DND-41 (cell line): Measurements from ENCODE around the gene GPATCH8.

Experiments used
- ATAC-seq: fragments of 200-7000 bp; cut with Tn5 transposase; 3 replicates; pipeline ENCODE4 v1.9.1; 2021; ENCODE audit warnings: low read depth; ENCODE audit not compliant: insufficient read depth
- DNase-seq: peaks from one replicate; pipeline ENCODE4 v3.0.0-alpha.2; 2020
- H2AFZ ChIP-seq: 2 replicates; pipeline ENCODE4 v1.6.0; 2012; ENCODE audit warnings: low read depth, low read length
- H3K27ac ChIP-seq: 2 replicates; pipeline ENCODE4 v1.5.1; 2012; ENCODE audit warnings: low read length, inconsistent platforms
- H3K27me3 ChIP-seq: fragments of 200-600 bp; sonication (generic); 2 replicates; pipeline ENCODE4 v1.6.0; 2012; ENCODE audit warnings: low read length, mild to moderate bottlenecking, inconsistent platforms; ENCODE audit not compliant: insufficient read depth, poor library complexity
- H3K36me3 ChIP-seq: 2 replicates; pipeline ENCODE4 v1.5.1; 2012; ENCODE audit warnings: low read length, inconsistent platforms; ENCODE audit not compliant: insufficient read depth
- H3K4me1 ChIP-seq: 2 replicates; pipeline ENCODE4 v1.5.1; 2012; ENCODE audit warnings: mild to moderate bottlenecking, low read length; ENCODE audit not compliant: insufficient read depth
- H3K4me2 ChIP-seq: 2 replicates; pipeline ENCODE4 v1.6.0; 2012; ENCODE audit warnings: mild to moderate bottlenecking, moderate library complexity, low read length, inconsistent platforms; ENCODE audit not compliant: insufficient read depth
- H3K4me3 ChIP-seq, 2 experiments: fragments of 200-600 bp in 1 of 2; shearing (Covaris generic) in 1 of 2; 2 replicates each; pipeline ENCODE4 v1.5.1; 2012 to 2016; ENCODE audit warnings: inconsistent platforms in 2 of 2, low read length in 2 of 2, mild to moderate bottlenecking in 2 of 2, low read depth in 1 of 2, moderate library complexity in 1 of 2
- H3K79me2 ChIP-seq: 2 replicates; pipeline ENCODE4 v1.6.0; 2012; ENCODE audit warnings: low read length, inconsistent platforms; ENCODE audit not compliant: insufficient read depth
- H3K9ac ChIP-seq: 2 replicates; pipeline ENCODE4 v1.6.0; 2012; ENCODE audit warnings: low read depth, mild to moderate bottlenecking, inconsistent platforms, low read length, moderate library complexity
- H3K9me3 ChIP-seq: 2 replicates; pipeline ENCODE4 v1.5.1; 2012; ENCODE audit warnings: low read length, moderate library complexity, mild to moderate bottlenecking, inconsistent platforms; ENCODE audit not compliant: insufficient read depth, severe bottlenecking
- H4K20me1 ChIP-seq: 2 replicates; pipeline ENCODE4 v1.6.0; 2012; ENCODE audit warnings: low read length; ENCODE audit not compliant: insufficient read depth
- EZH2 ChIP-seq: IDR thresholded peaks from 3 replicates; pipeline ENCODE4 v1.6.1; 2012; ENCODE audit warnings: borderline replicate concordance, low read depth, mild to moderate bottlenecking, moderate library complexity, low read length, inconsistent platforms; ENCODE audit not compliant: severe bottlenecking
- TF ChIP-seq, protein P1 (sequence below): IDR thresholded peaks from 2 replicates; pipeline ENCODE4 v1.5.1; 2012; ENCODE audit warnings: borderline replicate concordance, low read length, moderate library complexity, mild to moderate bottlenecking; ENCODE audit not compliant: poor library complexity, severe bottlenecking; ENCODE audit errors: extremely low read depth

Gene GPATCH8

DNA sequence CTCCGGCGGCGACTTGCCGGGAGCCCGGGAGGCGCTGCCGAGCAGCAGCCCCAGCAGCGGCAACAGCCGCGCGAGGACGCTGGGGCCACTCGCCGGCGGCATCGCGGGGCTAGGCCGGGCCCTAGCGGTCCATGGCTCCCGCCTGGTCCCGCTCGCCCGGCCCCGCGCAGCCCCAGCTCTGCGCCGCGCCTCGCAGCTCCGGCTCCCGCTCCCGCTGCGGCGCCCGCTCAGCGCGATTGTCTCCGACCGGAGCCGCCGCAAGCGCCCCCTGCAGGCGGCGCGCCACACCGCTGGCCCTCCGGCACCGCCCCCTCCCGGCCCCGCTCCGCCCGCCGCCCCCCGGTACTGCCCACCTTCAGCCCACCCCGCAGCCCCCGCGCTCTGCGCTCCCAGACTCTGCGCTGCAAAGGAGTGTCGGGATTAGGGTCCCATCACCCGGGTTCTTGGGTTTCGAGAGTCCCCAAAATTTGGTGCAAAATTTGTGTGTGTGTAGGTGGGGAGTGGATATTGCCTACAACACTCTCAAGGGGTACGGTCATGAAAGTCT is 139.5 kb downstream of the GPATCH8 start, which contains the start of gene FAM171A2:
Gene FAM171A2 (minus strand): TSS at position 241 of the 547 bp plus-strand sequence. CDS start 139 bp downstream, at position 102.
- H3K79me2 ChIP-seq: peaks cover 12% of the 10 kb centered on the region
- TF ChIP-seq EZH2: no peak
- TF ChIP-seq, protein P1, sequence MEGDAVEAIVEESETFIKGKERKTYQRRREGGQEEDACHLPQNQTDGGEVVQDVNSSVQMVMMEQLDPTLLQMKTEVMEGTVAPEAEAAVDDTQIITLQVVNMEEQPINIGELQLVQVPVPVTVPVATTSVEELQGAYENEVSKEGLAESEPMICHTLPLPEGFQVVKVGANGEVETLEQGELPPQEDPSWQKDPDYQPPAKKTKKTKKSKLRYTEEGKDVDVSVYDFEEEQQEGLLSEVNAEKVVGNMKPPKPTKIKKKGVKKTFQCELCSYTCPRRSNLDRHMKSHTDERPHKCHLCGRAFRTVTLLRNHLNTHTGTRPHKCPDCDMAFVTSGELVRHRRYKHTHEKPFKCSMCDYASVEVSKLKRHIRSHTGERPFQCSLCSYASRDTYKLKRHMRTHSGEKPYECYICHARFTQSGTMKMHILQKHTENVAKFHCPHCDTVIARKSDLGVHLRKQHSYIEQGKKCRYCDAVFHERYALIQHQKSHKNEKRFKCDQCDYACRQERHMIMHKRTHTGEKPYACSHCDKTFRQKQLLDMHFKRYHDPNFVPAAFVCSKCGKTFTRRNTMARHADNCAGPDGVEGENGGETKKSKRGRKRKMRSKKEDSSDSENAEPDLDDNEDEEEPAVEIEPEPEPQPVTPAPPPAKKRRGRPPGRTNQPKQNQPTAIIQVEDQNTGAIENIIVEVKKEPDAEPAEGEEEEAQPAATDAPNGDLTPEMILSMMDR: peak; percentile 73
- peaks cover 16% of the 10 kb centered on the region for H3K4me1 ChIP-seq
- H2AFZ ChIP-seq: peak within 1 kb of the TSS; percentile 86
- peaks cover 33% of the 10 kb centered on the region for H4K20me1 ChIP-seq
- H3K27ac ChIP-seq: peak within 1 kb of the TSS; percentile 57
- peak within 1 kb of the TSS; percentile 74 to 79 for H3K4me3 ChIP-seq
- H3K36me3 ChIP-seq: no peaks in the 10 kb centered on the region
- H3K9ac ChIP-seq: peak within 1 kb of the TSS; percentile 88
- H3K9me3 ChIP-seq: no peaks in the 10 kb centered on the region
- ATAC-seq (peak; percentile 85), DNase-seq (peak; percentile 79)
- peaks cover 7% of the 10 kb centered on the region for H3K27me3 ChIP-seq
- H3K4me2 ChIP-seq: peak within 1 kb of the TSS; percentile 90

DNA sequence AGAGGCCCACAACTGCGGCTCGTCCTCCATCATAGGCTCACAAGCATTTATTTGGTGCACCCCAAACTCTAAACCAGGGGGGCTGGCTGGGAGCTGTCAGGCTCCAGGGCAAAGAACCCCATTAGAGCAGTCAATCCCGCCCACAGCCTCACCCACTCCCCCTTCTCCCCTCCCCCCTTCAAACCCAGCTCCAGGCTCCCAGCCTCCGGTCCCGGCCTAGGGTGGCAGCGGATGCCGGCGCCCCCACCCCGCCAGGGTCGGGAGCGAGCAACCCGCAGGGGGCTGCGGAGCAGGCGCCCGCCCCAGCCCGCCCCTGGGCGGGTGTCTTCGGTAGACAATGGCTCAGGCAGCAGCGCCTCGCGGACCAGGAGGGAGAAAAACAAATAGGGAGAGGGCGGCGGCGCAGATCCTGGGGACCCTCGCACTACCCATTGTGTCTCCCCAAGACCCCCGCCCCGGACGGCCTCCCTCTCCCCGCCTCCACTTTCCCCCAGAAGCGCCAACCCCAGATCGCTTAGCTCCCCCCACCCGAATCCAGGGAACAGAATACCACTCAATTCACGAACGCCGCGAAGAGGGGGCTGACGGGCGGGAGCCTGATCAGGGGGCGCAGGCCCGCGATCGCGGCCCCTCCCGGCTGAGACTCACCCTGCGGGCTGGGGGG is 140.1 kb downstream of the GPATCH8 start:
- Histone ChIP-seq H4K20me1 (peaks cover 38% of the 10 kb centered on the region), H3K4me3 (peak overlapping the region; percentile 74 to 79), H3K79me2 (peaks cover 12% of the 10 kb centered on the region), H3K36me3 (no peaks in the 10 kb centered on the region), H3K9ac (peak overlapping the region; percentile 88), H3K4me2 (peak overlapping the region; percentile 90), H3K4me1 (peaks cover 16% of the 10 kb centered on the region), H3K27me3 (peaks cover 7% of the 10 kb centered on the region), H3K27ac (peak overlapping the region; percentile 57), H2AFZ (peak overlapping the region; percentile 86), H3K9me3 (no peaks in the 10 kb centered on the region)
- ATAC-seq (peak; percentile 70), DNase-seq (peak; percentile 63)
- TF ChIP-seq, protein P1: no peak
- no peak for TF ChIP-seq EZH2

DNA sequence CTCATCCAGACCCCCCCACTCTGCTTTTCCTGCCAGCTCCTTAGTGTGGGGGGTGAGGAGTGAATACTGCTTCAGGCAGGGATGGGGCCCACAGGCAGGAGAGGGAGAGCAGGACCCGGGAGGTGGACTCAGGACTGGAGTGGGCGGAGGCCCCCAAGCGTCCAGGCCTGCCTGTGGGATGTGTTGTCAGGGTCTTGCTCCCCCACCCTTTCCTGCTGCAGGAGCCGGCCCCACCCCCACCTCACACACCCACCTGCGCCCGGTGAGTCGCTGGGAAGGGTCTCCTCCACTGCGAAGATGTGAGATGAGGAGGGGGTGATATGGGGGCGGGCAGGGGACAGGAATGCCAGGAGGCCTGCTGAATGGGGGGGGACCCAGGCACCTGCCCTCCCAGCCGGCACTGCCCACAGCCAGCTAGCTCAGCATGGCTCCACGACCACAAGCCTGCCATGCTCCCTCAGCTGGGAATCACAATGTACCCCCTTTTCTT is 140.7 kb downstream of the GPATCH8 start:
- peaks cover 16% of the 10 kb centered on the region for H3K4me1 ChIP-seq
- H3K27ac ChIP-seq: peak overlapping the region; percentile 26; the same call in 1 of the 2 replicates
- peak overlapping the region; percentile 74 to 79; a peak in 3 of 4 replicates for H3K4me3 ChIP-seq
- no peaks in the 10 kb centered on the region for H3K36me3 ChIP-seq
- peaks cover 12% of the 10 kb centered on the region for H3K79me2 ChIP-seq
- no peak for TF ChIP-seq EZH2
- TF ChIP-seq, protein P1: no peak
- DNase-seq (no peak), ATAC-seq (peak; percentile 4; the same call in 1 of the 3 replicates)
- peak overlapping the region; percentile 88 for H3K9ac ChIP-seq
- peak overlapping the region; percentile 86 for H2AFZ ChIP-seq
- H4K20me1 ChIP-seq: peaks cover 43% of the 10 kb centered on the region
- H3K27me3 ChIP-seq: peaks cover 7% of the 10 kb centered on the region
- peak overlapping the region; percentile 90 for H3K4me2 ChIP-seq
- no peaks in the 10 kb centered on the region for H3K9me3 ChIP-seq
